Measurements from ENCODE around the gene TEN1. TPM values are rescaled to one million over a fixed set of nuclear protein-coding genes. Genes with fewer than 3 reads are reported as not detected.

The TEN1 gene
- total and polyA plus RNA-seq, 2 of the 13 experiments (the other 11 are each of a cell fraction or from before 2014, with no cell fraction given) = 18.0 to 21.3 TPM

DNA sequence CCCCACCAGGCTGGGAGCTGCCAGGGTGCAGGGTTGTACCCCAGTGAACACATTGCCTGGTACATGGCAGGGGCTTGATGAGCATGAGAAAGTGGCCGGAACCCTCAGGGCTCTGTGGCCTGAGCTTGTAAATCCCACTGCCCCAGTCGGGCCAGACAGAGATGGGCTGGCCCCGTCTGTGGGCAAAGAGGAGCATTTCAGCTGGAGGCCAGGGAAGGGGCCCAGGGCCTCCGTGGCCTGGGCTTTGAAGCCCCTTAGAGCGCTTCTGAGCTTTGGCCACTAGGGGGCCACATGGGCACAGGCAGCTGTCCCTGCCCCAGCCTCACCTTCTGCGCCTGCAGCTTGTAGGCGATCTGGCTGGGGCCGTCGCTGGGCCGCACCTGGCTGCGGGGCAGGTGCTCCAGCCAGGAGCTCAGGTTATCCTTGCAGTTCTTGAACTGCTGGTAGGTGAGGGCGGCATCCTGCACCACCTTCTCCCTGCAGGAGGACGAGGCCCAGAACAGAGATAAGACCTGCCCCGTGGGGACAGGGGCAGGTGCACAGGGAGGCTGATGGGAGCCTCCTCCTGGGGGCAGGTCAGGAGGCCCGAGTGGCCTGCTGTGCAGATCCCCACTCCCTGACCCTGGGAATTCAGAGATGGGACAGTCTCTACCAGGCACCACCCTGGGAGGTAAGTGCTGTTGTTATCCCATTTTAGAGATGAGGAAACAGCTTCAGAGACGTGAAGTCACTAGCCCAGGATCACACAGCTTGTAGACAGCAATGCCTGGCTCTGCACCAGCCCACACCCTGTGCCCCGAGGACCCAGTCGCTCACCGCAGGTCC lies 35.3 kb downstream of the TEN1 start (continued):
- TF ChIP-seq, protein P1, sequence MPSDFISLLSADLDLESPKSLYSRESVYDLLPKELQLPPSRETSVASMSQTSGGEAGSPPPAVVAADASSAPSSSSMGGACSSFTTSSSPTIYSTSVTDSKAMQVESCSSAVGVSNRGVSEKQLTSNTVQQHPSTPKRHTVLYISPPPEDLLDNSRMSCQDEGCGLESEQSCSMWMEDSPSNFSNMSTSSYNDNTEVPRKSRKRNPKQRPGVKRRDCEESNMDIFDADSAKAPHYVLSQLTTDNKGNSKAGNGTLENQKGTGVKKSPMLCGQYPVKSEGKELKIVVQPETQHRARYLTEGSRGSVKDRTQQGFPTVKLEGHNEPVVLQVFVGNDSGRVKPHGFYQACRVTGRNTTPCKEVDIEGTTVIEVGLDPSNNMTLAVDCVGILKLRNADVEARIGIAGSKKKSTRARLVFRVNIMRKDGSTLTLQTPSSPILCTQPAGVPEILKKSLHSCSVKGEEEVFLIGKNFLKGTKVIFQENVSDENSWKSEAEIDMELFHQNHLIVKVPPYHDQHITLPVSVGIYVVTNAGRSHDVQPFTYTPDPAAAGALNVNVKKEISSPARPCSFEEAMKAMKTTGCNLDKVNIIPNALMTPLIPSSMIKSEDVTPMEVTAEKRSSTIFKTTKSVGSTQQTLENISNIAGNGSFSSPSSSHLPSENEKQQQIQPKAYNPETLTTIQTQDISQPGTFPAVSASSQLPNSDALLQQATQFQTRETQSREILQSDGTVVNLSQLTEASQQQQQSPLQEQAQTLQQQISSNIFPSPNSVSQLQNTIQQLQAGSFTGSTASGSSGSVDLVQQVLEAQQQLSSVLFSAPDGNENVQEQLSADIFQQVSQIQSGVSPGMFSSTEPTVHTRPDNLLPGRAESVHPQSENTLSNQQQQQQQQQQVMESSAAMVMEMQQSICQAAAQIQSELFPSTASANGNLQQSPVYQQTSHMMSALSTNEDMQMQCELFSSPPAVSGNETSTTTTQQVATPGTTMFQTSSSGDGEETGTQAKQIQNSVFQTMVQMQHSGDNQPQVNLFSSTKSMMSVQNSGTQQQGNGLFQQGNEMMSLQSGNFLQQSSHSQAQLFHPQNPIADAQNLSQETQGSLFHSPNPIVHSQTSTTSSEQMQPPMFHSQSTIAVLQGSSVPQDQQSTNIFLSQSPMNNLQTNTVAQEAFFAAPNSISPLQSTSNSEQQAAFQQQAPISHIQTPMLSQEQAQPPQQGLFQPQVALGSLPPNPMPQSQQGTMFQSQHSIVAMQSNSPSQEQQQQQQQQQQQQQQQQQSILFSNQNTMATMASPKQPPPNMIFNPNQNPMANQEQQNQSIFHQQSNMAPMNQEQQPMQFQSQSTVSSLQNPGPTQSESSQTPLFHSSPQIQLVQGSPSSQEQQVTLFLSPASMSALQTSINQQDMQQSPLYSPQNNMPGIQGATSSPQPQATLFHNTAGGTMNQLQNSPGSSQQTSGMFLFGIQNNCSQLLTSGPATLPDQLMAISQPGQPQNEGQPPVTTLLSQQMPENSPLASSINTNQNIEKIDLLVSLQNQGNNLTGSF (CRISPR knock-in tag; IDR thresholded peaks at IDR 0.05) = no peak
- TF ChIP-seq TRIM24 (CRISPR knock-in tag; IDR thresholded peaks at IDR 0.05) = no peak
- TF ChIP-seq HNF4G (IDR thresholded peaks at IDR 0.05; ENCODE audit: borderline replicate concordance, low read depth, low read length) = no peak
- no peak for TF ChIP-seq HNF4G (CRISPR knock-in tag; IDR thresholded peaks at IDR 0.05; ENCODE audit: borderline replicate concordance, low read depth)
- peak; percentile 14; the same call in 1 of the 2 replicates for TF ChIP-seq NFKB2 (CRISPR knock-in tag; IDR thresholded peaks at IDR 0.05; ENCODE audit: borderline replicate concordance)
- no peak for TF ChIP-seq SP140L (CRISPR knock-in tag; IDR thresholded peaks at IDR 0.05; ENCODE audit: borderline replicate concordance)
- TF ChIP-seq, protein P2, sequence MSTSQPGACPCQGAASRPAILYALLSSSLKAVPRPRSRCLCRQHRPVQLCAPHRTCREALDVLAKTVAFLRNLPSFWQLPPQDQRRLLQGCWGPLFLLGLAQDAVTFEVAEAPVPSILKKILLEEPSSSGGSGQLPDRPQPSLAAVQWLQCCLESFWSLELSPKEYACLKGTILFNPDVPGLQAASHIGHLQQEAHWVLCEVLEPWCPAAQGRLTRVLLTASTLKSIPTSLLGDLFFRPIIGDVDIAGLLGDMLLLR (CRISPR knock-in tag; IDR thresholded peaks at IDR 0.05) = no peak
- TF ChIP-seq, protein P3, sequence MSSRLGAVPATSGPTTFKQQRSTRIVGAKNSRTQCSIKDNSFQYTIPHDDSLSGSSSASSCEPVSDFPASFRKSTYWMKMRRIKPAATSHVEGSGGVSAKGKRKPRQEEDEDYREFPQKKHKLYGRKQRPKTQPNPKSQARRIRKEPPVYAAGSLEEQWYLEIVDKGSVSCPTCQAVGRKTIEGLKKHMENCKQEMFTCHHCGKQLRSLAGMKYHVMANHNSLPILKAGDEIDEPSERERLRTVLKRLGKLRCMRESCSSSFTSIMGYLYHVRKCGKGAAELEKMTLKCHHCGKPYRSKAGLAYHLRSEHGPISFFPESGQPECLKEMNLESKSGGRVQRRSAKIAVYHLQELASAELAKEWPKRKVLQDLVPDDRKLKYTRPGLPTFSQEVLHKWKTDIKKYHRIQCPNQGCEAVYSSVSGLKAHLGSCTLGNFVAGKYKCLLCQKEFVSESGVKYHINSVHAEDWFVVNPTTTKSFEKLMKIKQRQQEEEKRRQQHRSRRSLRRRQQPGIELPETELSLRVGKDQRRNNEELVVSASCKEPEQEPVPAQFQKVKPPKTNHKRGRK (CRISPR knock-in tag; IDR thresholded peaks at IDR 0.05) = no peak
- TF ChIP-seq, protein P4, sequence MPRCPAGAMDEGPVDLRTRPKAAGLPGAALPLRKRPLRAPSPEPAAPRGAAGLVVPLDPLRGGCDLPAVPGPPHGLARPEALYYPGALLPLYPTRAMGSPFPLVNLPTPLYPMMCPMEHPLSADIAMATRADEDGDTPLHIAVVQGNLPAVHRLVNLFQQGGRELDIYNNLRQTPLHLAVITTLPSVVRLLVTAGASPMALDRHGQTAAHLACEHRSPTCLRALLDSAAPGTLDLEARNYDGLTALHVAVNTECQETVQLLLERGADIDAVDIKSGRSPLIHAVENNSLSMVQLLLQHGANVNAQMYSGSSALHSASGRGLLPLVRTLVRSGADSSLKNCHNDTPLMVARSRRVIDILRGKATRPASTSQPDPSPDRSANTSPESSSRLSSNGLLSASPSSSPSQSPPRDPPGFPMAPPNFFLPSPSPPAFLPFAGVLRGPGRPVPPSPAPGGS (CRISPR knock-in tag; IDR thresholded peaks at IDR 0.05) = no peak
- no peak for TF ChIP-seq ZNF460 (CRISPR knock-in tag; IDR thresholded peaks at IDR 0.05; ENCODE audit: borderline replicate concordance)
- TF ChIP-seq ZBTB37 (CRISPR knock-in tag; IDR thresholded peaks at IDR 0.05) = no peak
- TF ChIP-seq IRF1 (CRISPR knock-in tag; IDR thresholded peaks at IDR 0.05; ENCODE audit: low read depth) = no peak
- TF ChIP-seq KLF9 (CRISPR knock-in tag; IDR thresholded peaks at IDR 0.05; ENCODE audit: low read depth) = no peak
- TF ChIP-seq GATAD2A (CRISPR knock-in tag; IDR thresholded peaks at IDR 0.05) = 0 out of 2 replicates have a peak, but pooled peaks have one; percentile 44

All from HepG2 (cell line).